ENCODE data around the gene EXOC4. TPM values are rescaled to one million over a fixed set of nuclear protein-coding genes. Genes with fewer than 3 reads are reported as not detected.

The EXOC4 gene
- total and polyA plus RNA-seq, 12 donors, result 7.5 to 41.7 (median 34.6) TPM

DNA sequence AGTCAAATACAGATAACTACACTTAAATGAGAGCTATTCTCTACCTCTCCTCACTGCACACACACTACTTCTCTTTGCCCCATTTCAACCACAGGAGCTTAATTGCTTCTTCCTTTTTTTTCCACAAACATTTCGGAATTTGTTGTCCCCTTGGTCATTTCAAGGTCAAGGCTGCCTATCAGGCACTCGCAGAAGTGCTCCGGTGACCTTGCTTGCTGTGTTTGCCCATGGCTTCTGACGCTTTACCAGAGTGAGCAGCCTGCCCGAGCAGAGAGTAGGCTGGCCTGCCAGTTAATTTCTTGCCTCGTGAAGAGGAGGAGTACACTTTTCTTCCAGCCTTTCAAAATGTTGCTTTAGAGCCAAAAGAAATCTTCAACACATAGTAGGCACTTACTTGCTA is 577.2 kb downstream of the EXOC4 start:
- peaks cover 0 to 16% (median 5%) of the 10 kb centered on the region in 9 donors for H3K4me1 ChIP-seq
- WGBS, 2 donors, result 63 to 70% methylated on average over 6 of the region's 6 CpGs
- intact Hi-C loops (cut with DNase I), result no loop called here
- peak in 3 of 8 donors; percentile 47 to 63 (median 58) for ATAC-seq
- H3K36me3 ChIP-seq, result no peaks in the 10 kb centered on the region
- no peak for TF ChIP-seq CTCF (IDR thresholded peaks at IDR 0.05)
- H3K27ac ChIP-seq, result no peak overlapping the region
- H3K4me3 ChIP-seq, result no peak overlapping the region
- peaks cover 0 to 14% (median 0%) of the 10 kb centered on the region in 11 donors for H3K9me3 ChIP-seq
- DNase-seq, result no peak
- no peaks in the 10 kb centered on the region for H3K27me3 ChIP-seq

DNA sequence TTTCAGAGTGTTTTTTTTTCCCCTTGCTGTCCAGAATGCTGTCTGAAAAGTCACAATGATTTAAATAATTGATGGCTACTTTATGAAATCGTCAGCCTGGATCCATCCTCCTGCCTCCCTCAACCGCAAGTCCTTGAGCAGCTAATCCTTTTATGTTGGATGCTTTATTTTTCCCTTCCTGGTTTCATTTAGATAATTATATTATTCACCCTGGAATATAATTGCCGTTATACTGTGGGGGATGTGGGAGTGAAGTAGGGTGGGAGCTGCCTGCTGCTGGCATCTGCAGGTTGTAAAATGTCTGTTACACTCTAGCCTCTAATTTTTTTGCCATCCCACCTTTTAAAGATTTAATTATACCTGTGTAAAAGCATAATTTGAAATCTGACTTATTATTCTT is 583.8 kb downstream of the EXOC4 start:
- no peak overlapping the region for H3K27ac ChIP-seq
- 80 to 81% methylated on average over 3 of the region's 3 CpGs for WGBS, 2 donors
- no peaks in the 10 kb centered on the region for H3K27me3 ChIP-seq
- DNase-seq (no peak), ATAC-seq (no peak)
- H3K4me3 ChIP-seq, result no peak overlapping the region
- H3K36me3 ChIP-seq, result no peaks in the 10 kb centered on the region
- intact Hi-C loops (cut with DNase I), result no loop called here
- no peak for TF ChIP-seq CTCF (IDR thresholded peaks at IDR 0.05)
- peaks cover 0 to 8% (median 0%) of the 10 kb centered on the region in 11 donors for H3K9me3 ChIP-seq
- H3K4me1 ChIP-seq, result no peaks in the 10 kb centered on the region

DNA sequence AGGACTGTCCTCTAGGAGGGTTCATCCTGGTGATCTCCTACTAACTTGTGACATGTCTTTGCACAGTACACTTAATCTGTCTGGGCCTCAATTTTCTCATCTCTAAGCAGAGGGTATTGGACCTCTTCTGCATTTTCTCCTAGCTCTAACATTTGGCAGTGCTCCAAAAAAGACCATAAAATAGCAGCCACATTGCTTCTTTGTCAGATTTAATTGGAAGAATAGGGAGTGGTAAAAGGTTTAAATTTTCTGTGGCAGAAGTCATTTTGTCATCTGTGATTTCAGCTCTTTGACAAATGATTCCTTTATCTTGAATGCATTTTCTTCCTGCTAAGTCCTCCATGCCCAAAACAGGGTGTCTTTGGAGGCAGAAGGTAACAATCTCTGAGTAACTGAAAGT is 584.3 kb downstream of the EXOC4 start:
- H3K36me3 ChIP-seq, result no peaks in the 10 kb centered on the region
- no peaks in the 10 kb centered on the region for H3K4me1 ChIP-seq
- intact Hi-C loops (cut with DNase I), result no loop called here
- peaks cover 0 to 3% (median 0%) of the 10 kb centered on the region in 11 donors for H3K9me3 ChIP-seq
- no peaks in the 10 kb centered on the region for H3K27me3 ChIP-seq
- DNase-seq, result no peak
- H3K27ac ChIP-seq, result no peak overlapping the region
- H3K4me3 ChIP-seq, result no peak overlapping the region
- ATAC-seq, result no peak
- TF ChIP-seq CTCF (IDR thresholded peaks at IDR 0.05), result no peak

DNA sequence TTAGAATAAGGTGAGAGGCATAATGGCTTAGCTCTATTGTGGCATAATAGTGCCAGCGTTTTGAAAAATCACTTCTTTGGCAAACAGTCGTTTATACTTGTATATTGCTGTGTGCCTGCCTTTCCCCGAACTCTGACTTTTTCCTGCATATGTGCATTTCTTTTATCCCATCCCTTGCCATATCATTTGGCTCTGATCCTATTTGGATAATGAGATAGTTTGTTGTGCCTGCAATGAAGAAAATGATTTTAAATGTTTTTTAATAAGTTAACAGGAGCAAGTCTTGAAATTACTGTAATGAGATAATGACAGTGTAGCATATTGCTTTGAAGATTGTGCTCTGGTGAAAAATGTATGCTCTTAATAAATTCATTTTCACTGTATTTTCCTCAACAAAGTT is 586.2 kb downstream of the EXOC4 start:
- H3K4me3 ChIP-seq, result no peak overlapping the region
- no peak for TF ChIP-seq CTCF (IDR thresholded peaks at IDR 0.05)
- WGBS, 2 donors, result 94% methylated on average over 3 of the region's 3 CpGs
- no peak overlapping the region for H3K27ac ChIP-seq
- intact Hi-C loops (cut with DNase I), result no loop called here
- peaks cover 0 to 11% (median 0%) of the 10 kb centered on the region in 11 donors for H3K9me3 ChIP-seq
- peaks cover 0 to 12% (median 0%) of the 10 kb centered on the region in 9 donors for H3K4me1 ChIP-seq
- DNase-seq (no peak), ATAC-seq (no peak)
- no peaks in the 10 kb centered on the region for H3K36me3 ChIP-seq
- no peaks in the 10 kb centered on the region for H3K27me3 ChIP-seq

All from heart right ventricle (tissue), 16 donors.